GM19452 (cell line): Measurements from ENCODE around the gene PIP.
"Not testable (repeated sequence)": the region's sequence is repeated elsewhere in the genome, so short reads cannot be mapped to it uniquely, and the experiment has no call there.

Experiments used
- ATAC-seq: cut with Tn5 transposase; IDR thresholded peaks from one replicate; pipeline ENCODE4 v1.9.1; 2021; ENCODE audit not compliant: unreplicated experiment

Gene PIP, protein sequence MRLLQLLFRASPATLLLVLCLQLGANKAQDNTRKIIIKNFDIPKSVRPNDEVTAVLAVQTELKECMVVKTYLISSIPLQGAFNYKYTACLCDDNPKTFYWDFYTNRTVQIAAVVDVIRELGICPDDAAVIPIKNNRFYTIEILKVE

GRCh38 chr7:143131781-143132180, at the start of gene PIP:
TSS of gene PIP (plus strand) at chr7:143132077. CDS start at chr7:143132117, 40 bp downstream.
- no peak for ATAC-seq

GRCh38 chr7:143085109-143085508, 46.8 kb upstream of the PIP start:
- no peak for ATAC-seq

DNA sequence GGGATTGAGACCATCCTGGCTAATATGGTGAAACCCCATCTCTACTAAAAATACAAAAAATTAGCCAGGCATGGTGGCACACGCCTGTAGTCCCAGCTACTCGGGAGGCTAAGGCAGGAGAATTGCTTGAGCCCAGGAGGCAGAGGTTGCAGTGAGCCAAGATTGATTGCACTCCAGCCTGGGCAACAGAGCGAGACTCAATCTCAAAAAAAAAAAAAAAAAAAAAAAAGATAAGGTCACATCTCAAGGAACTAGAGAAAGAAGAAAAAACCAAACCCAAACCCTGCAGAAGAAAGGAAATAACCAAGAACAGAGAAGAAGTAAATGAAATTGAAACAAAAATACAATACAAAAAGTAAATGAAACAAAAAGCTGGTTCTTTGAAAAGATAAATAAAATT, 46.3 kb upstream of the PIP start:
- not testable (repeated sequence) for ATAC-seq

DNA sequence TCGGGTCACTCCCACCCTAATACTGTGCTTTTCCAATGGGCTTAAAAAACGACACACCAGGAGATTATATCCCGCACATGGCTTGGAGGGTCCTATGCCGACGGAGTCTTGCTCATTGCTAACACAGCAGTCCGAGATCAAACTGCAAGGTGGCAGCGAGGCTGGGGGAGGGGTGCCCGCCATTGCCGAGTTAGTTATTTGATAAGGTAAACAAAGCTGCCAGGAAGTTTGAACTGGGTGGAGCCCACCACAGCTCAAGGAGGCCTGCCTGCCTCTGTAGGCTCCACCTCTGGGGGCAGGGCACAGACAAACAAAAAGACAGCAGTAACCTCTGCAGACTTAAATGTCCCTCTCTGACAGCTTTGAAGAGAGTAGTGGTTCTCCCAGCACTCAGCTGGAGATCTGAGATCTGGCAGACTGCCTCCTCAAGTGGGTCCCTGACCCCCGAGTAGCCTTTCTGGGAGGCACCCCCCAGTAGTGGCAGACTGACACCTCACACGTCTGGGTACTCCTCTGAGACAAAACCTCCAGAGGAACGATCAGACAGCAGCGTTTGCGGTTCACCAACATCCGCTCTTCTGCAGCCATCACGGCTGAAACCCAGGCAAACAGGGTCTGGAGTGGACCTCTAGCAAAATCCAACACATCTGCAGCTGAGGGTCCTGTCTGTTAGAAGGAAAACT, 43.2 kb upstream of the PIP start:
- not testable (repeated sequence) for ATAC-seq

GRCh38 chr7:143096146-143096545, 35.7 kb upstream of the PIP start:
- no peak for ATAC-seq

DNA sequence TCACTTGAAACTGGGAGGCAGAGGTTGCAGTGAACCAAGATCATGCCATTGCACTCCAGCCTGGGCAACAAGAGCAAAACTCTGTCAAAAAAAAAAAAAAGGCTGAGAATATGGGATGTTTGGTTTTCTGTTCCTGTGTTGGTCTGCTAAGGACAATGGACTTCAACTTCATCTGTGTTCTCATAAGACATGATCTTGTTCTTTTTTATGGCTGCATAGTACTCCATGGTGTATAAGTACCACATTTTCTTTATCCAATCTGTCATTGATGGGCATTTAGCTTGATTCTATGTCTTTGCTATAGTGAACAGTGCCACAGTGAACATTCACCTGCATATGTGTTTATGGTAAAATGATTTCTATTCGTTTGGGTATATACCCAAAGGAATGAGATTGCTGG, 32.3 kb upstream of the PIP start:
- not testable (repeated sequence) for ATAC-seq

GRCh38 chr7:143104759-143105158, 27.1 kb upstream of the PIP start:
- ATAC-seq = no peak

DNA sequence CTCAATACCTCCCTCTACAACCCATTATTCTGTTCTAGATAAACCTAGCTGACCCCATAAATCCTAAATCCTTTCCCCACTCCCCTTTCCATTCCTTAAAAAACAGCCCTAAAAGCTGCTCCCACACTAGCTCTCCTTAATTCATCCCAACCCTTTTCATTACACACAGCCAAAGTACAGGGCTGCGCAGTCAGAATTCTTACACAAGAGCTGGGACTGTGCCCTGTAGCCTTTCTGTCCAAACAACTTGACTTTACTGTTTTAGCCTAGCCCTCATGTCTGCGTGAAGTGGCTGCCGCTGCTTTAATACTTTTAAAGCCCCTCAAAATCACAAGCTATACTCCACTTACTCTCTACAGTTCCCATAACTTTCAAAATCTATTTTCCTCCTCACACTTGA, 23.9 kb upstream of the PIP start:
- ATAC-seq = not testable (repeated sequence)

DNA sequence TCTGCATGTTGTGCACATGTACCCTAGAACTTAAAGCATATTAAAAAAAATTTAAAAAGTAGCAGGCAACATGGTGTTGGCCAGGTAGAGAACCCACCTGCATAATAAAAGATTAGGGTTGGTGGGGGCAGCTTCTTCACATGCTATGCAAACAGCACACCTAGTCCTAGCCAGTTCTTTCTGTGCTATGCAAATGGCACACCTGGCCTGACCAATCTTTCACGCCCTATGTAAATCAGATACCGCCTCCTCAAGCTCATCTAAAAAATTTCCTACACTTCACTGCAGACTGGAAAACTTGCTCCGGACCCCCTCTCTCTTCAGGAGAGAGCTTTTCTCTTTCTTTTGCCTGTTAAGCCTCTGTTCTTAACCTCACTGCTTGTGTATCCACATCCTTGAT, 14.5 kb upstream of the PIP start:
- ATAC-seq = no peak

GRCh38 chr7:143120691-143121405, 11.0 kb upstream of the PIP start:
- no peak for ATAC-seq

DNA sequence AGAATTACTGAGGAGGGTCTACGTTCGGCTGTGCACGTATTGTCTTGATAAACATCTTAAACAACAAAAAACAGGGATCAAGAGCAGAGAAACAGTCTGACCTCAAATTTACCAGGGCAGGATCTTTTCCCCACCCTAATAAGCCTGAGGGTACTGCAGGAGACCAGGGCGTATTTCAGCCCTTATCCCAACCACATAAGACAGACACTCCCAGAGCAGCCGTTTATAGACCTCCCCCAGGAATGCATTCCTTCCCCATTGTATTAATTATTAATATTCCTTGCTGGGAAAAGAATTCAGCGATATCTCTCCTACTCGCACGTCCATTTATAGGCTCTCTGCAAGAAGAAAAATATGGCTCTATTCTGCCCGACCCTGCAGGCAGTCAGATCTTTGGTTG, 8.6 kb upstream of the PIP start:
- ATAC-seq = not testable (repeated sequence)

- no peak for ATAC-seq
Measured at GRCh38 chr7:143126146-143126545, 5.7 kb upstream of the PIP start.

- no peak for ATAC-seq
Measured at GRCh38 chr7:143129051-143129450, 2.8 kb upstream of the PIP start.

DNA sequence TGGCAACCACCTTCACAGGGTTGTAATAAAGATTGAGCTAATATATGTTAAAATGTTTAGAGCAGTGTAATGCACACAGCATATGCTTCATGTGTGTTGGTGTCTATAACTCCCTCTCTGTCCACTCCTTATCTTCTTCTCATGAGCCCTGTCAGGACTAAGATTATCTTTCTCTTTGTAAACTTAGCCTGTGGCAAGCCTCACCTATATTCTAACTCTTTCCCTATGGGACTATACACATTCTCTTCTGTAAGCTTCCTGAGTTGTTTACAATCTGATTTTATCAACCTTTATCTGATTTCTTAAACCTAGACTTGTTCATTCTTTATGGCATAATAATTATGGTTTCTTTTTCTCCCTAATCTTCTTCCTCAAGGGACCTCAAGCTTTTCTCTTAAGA, 2.4 kb upstream of the PIP start:
- no peak for ATAC-seq

GRCh38 chr7:143130541-143130940, 1.3 kb upstream of the PIP start:
- no peak for ATAC-seq

- no peak for ATAC-seq
Measured at GRCh38 chr7:143147070-143147469, 15.2 kb downstream of the PIP start.

DNA sequence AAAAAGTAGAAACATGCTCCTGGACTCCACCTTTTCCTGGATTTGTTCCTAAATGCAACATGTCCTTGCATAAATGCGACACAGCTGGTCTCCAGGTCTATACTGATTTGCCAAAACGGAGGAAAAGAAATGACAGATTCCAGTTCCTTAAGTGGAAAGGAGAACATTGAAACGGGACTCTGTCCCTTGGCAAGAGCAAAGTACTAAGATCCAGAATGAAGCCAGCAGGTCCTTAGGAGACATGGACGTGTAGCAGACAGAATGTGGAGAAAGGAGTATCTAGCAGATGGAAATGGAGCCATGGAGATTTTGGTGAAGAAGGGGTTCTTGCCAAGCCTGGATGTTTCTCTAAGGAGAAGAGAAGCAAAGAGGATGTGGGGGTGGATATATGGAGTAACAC, 16.2 kb downstream of the PIP start:
- ATAC-seq = no peak

GRCh38 chr7:143148651-143149050, 16.8 kb downstream of the PIP start:
- ATAC-seq = no peak

DNA sequence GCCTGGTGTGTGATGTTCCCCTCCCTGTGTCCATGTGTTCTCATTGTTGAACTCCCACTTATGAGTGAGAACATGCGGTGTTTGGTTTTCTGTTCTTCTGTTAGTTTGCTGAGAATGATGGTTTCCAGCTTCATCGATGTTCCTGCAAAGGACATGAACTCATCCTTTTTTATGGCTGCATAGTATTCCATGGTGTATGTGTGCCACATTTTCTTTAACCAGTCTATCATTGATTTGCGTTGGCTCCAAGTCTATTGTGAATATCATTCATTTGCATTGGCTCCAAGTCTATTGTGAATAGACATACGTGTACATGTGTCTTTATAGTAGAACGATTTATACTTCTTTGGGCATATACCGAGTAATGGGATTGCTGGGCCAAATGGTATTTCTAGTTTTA, 18.8 kb downstream of the PIP start:
- ATAC-seq = not testable (repeated sequence)

DNA sequence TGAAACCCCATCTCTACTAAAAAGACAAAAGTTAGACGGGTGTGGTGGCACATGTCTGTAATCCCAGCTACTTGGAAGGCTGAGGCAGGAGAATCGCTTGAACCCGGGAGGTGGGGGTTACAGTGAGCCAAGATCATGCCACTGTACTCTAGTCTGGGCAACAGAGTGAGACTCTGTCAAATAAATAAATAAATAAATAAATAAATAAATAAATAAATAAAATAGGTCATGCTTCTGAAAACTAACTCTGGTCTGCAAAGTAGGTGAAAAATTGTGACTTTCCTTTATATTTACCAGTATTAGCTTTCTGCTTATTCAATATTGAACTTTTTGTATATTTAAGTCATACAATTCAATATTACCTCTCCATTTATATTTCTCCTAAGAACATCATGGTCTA, 26.7 kb downstream of the PIP start:
- not testable (repeated sequence) for ATAC-seq

DNA sequence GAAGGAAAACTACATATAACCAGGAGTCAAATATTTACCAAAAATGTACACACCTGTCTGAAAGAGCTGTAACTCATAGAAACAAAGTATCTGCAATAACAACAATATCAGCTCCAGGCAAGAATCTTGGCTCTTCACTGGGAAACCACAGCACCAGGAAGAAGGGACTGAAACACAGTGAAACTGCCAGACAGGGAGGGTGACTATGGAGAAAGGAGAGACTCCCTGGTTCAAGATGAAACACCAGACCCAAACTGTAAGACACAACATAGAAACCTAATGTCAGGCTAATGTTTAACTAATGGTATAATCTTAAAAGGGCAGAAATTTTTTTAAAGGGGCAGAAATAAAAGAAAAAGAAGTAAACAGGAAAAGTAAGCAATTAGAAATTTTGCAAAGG, 39.8 kb downstream of the PIP start:
- ATAC-seq = no peak

DNA sequence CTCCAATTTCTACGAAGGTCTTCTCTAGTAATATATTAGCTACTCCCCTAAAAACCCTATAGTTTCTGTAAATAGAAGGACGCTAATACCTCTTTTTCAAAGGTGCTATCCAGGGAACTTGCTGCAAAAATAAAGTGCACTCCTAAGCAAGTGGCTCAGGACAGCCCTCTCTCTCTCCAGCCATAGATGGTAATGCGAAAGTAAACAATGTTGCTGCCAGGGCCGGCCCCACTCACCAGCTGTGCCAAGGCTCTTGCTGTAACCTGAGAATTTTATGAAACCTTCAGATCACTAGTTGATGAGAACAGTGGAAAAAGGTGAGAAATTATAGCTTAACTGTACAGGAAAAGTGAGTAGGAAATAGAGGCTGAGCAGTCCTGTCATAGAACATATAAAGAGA, 40.5 kb downstream of the PIP start:
- no peak for ATAC-seq
